ENCODE measurements around the gene TMEM94.

The TMEM94 gene

DNA sequence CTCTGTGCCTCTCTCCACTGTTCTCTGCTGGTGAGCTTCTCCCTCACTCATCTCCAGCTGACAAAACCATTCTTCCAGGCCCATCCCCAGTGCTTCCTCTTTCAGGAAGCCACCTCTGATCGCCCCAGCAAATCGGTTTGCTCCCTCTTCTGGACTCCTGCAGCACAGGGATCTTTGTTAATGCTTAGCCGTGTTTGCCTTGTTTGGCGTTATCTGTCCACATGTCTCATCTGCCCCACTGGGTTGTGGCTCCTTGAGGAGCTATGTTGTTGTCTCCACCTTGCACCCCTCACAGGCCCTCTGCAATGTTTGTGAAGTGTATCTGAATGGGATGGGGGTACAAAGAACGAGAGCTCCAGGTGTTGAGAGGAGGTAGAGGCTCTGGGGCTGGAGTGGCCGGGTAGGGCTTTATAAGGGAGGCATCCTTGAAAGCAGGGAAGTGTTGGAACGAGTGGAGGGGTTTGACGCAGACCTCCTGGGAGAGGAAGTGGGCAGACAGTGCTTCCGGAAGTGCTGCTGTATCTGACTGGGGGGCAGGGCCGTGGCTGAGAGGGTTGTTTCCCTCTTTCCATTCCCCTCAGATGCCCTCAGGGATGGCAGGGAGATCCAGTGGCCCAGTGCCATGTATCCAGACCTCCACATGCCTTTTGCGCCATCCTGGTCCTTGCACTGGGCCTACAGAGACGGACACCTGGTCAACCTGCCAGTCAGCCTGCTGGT, 31.1 kb downstream of the TMEM94 start:
- Histone ChIP-seq H3K4me3 (ENCODE audit: low read depth, low read length) (no peak overlapping the region), H3K36me3 (ENCODE audit: control insufficient read depth in 1 of 2, insufficient read depth in 2 of 2, low read length in 2 of 2) (peaks cover 19 to 41% of the 10 kb centered on the region in 2 experiments), H3K4ac (ENCODE audit: low read depth, low read length) (no peak overlapping the region), H3K27me3 (ENCODE audit: insufficient read depth, low read length) (no peaks in the 10 kb centered on the region), H3K9me3 (ENCODE audit: insufficient read depth, low read depth, low read length) (peaks cover 1% of the 10 kb centered on the region), H3K79me1 (ENCODE audit: low read length) (no peaks in the 10 kb centered on the region), H3K9ac (ENCODE audit: low read length) (no peak overlapping the region), H3K79me2 (ENCODE audit: control insufficient read depth, insufficient read depth, low read length, poor library complexity) (no peaks in the 10 kb centered on the region), H2BK120ac (ENCODE audit: insufficient read depth, low read length, poor library complexity) (no peak overlapping the region), H4K12ac (ENCODE audit: low read depth, low read length) (no peak overlapping the region), H3K14ac (ENCODE audit: low read length) (no peak overlapping the region), H3K27ac (ENCODE audit: low read depth, low read length) (no peak overlapping the region), H2BK12ac (ENCODE audit: low read length) (no peak overlapping the region), H3K4me2 (ENCODE audit: low read length) (no peak overlapping the region), H2AFZ (ENCODE audit: insufficient read depth, low read length, poor library complexity) (no peak overlapping the region), H3K4me1 (ENCODE audit: control insufficient read depth in 1 of 2, insufficient read depth in 2 of 2, low read length in 2 of 2) (no peaks in the 10 kb centered on the region), H3K23ac (ENCODE audit: low read length) (no peak overlapping the region), H4K8ac (ENCODE audit: low read depth, low read length) (no peak overlapping the region), H4K91ac (ENCODE audit: low read depth, low read length) (no peak overlapping the region), H3K18ac (ENCODE audit: low read length) (no peak overlapping the region), H2BK5ac (ENCODE audit: low read depth, low read length, poor library complexity) (no peak overlapping the region), H2AK5ac (ENCODE audit: low read length) (no peak overlapping the region)
- WGBS (ENCODE audit: extremely low coverage, insufficient coverage, insufficient read length): no CpG with 5 or more reads among the region's 12 CpGs
- DNase-seq: no peak

GRCh38 chr17:75488693-75489510, 32.5 kb downstream of the TMEM94 start:
- no peak overlapping the region for H3K9ac ChIP-seq (ENCODE audit: low read length)
- DNase-seq: no peak
- no peak overlapping the region for H2BK120ac ChIP-seq (ENCODE audit: insufficient read depth, low read length, poor library complexity)
- no peak overlapping the region for H4K91ac ChIP-seq (ENCODE audit: low read depth, low read length)
- H2AK5ac ChIP-seq (ENCODE audit: low read length): no peak overlapping the region
- H3K79me1 ChIP-seq (ENCODE audit: low read length): no peaks in the 10 kb centered on the region
- H2BK12ac ChIP-seq (ENCODE audit: low read length): no peak overlapping the region
- H3K14ac ChIP-seq (ENCODE audit: low read length): no peak overlapping the region
- no peak overlapping the region for H3K4ac ChIP-seq (ENCODE audit: low read depth, low read length)
- H3K4me2 ChIP-seq (ENCODE audit: low read length): no peak overlapping the region
- no peak overlapping the region for H2BK5ac ChIP-seq (ENCODE audit: low read depth, low read length, poor library complexity)
- peaks cover 1% of the 10 kb centered on the region for H3K9me3 ChIP-seq (ENCODE audit: insufficient read depth, low read depth, low read length)
- peaks cover 33 to 52% of the 10 kb centered on the region in 2 experiments for H3K36me3 ChIP-seq (ENCODE audit: control insufficient read depth in 1 of 2, insufficient read depth in 2 of 2, low read length in 2 of 2)
- no peaks in the 10 kb centered on the region for H3K27me3 ChIP-seq (ENCODE audit: insufficient read depth, low read length)
- no peak overlapping the region for H2AFZ ChIP-seq (ENCODE audit: insufficient read depth, low read length, poor library complexity)
- H4K12ac ChIP-seq (ENCODE audit: low read depth, low read length): no peak overlapping the region
- no peak overlapping the region for H3K23ac ChIP-seq (ENCODE audit: low read length)
- no peaks in the 10 kb centered on the region for H3K79me2 ChIP-seq (ENCODE audit: control insufficient read depth, insufficient read depth, low read length, poor library complexity)
- H3K27ac ChIP-seq (ENCODE audit: low read depth, low read length): no peak overlapping the region
- no peak overlapping the region for H4K8ac ChIP-seq (ENCODE audit: low read depth, low read length)
- no CpG with 5 or more reads among the region's 24 CpGs for WGBS (ENCODE audit: extremely low coverage, insufficient coverage, insufficient read length)
- H3K4me1 ChIP-seq (ENCODE audit: control insufficient read depth in 1 of 2, insufficient read depth in 2 of 2, low read length in 2 of 2): no peaks in the 10 kb centered on the region
- H3K4me3 ChIP-seq (ENCODE audit: low read depth, low read length): no peak overlapping the region
- no peak overlapping the region for H3K18ac ChIP-seq (ENCODE audit: low read length)

GRCh38 chr17:75489511-75489955, 33.1 kb downstream of the TMEM94 start:
- Histone ChIP-seq H2BK120ac (ENCODE audit: insufficient read depth, low read length, poor library complexity) (no peak overlapping the region), H2BK5ac (ENCODE audit: low read depth, low read length, poor library complexity) (no peak overlapping the region), H3K23ac (ENCODE audit: low read length) (no peak overlapping the region), H3K4ac (ENCODE audit: low read depth, low read length) (no peak overlapping the region), H3K4me1 (ENCODE audit: control insufficient read depth in 1 of 2, insufficient read depth in 2 of 2, low read length in 2 of 2) (no peaks in the 10 kb centered on the region), H3K4me3 (ENCODE audit: low read depth, low read length) (no peak overlapping the region), H3K4me2 (ENCODE audit: low read length) (no peak overlapping the region), H3K18ac (ENCODE audit: low read length) (no peak overlapping the region), H2AFZ (ENCODE audit: insufficient read depth, low read length, poor library complexity) (no peak overlapping the region), H3K9ac (ENCODE audit: low read length) (no peak overlapping the region), H3K79me1 (ENCODE audit: low read length) (no peaks in the 10 kb centered on the region), H4K8ac (ENCODE audit: low read depth, low read length) (no peak overlapping the region), H4K91ac (ENCODE audit: low read depth, low read length) (no peak overlapping the region), H3K14ac (ENCODE audit: low read length) (no peak overlapping the region), H3K27ac (ENCODE audit: low read depth, low read length) (no peak overlapping the region), H3K9me3 (ENCODE audit: insufficient read depth, low read depth, low read length) (peaks cover 1% of the 10 kb centered on the region), H4K12ac (ENCODE audit: low read depth, low read length) (no peak overlapping the region), H2AK5ac (ENCODE audit: low read length) (no peak overlapping the region), H2BK12ac (ENCODE audit: low read length) (no peak overlapping the region), H3K36me3 (ENCODE audit: control insufficient read depth in 1 of 2, insufficient read depth in 2 of 2, low read length in 2 of 2) (peaks cover 39 to 58% of the 10 kb centered on the region in 2 experiments), H3K27me3 (ENCODE audit: insufficient read depth, low read length) (no peaks in the 10 kb centered on the region), H3K79me2 (ENCODE audit: control insufficient read depth, insufficient read depth, low read length, poor library complexity) (no peaks in the 10 kb centered on the region)
- no CpG with 5 or more reads among the region's 14 CpGs for WGBS (ENCODE audit: extremely low coverage, insufficient coverage, insufficient read length)
- no peak for DNase-seq

- Histone ChIP-seq H3K23ac (ENCODE audit: low read length) (no peak overlapping the region), H2BK120ac (ENCODE audit: insufficient read depth, low read length, poor library complexity) (no peak overlapping the region), H3K4me2 (ENCODE audit: low read length) (no peak overlapping the region), H3K9me3 (ENCODE audit: insufficient read depth, low read depth, low read length) (peaks cover under 1% of the 10 kb centered on the region), H3K14ac (ENCODE audit: low read length) (no peak overlapping the region), H2AFZ (ENCODE audit: insufficient read depth, low read length, poor library complexity) (no peak overlapping the region), H3K4me1 (ENCODE audit: control insufficient read depth in 1 of 2, insufficient read depth in 2 of 2, low read length in 2 of 2) (no peaks in the 10 kb centered on the region), H3K79me1 (ENCODE audit: low read length) (no peaks in the 10 kb centered on the region), H2BK12ac (ENCODE audit: low read length) (no peak overlapping the region), H3K27ac (ENCODE audit: low read depth, low read length) (no peak overlapping the region), H2BK5ac (ENCODE audit: low read depth, low read length, poor library complexity) (no peak overlapping the region), H3K4me3 (ENCODE audit: low read depth, low read length) (no peak overlapping the region), H4K8ac (ENCODE audit: low read depth, low read length) (no peak overlapping the region), H4K91ac (ENCODE audit: low read depth, low read length) (no peak overlapping the region), H3K4ac (ENCODE audit: low read depth, low read length) (no peak overlapping the region), H2AK5ac (ENCODE audit: low read length) (no peak overlapping the region), H3K18ac (ENCODE audit: low read length) (no peak overlapping the region), H3K27me3 (ENCODE audit: insufficient read depth, low read length) (no peaks in the 10 kb centered on the region), H4K12ac (ENCODE audit: low read depth, low read length) (no peak overlapping the region), H3K36me3 (ENCODE audit: control insufficient read depth in 1 of 2, insufficient read depth in 2 of 2, low read length in 2 of 2) (peaks cover 46 to 64% of the 10 kb centered on the region in 2 experiments), H3K9ac (ENCODE audit: low read length) (no peak overlapping the region), H3K79me2 (ENCODE audit: control insufficient read depth, insufficient read depth, low read length, poor library complexity) (no peaks in the 10 kb centered on the region)
- no CpG with 5 or more reads among the region's 14 CpGs for WGBS (ENCODE audit: extremely low coverage, insufficient coverage, insufficient read length)
- no peak for DNase-seq
These were observed 33.8 kb downstream of the TMEM94 start for GRCh38 chr17:75490173-75490743.

All from trophoblast cell (in vitro differentiated cells and primary cell).